ENCODE measurements around the gene FSHR.

GRCh38 chr2:49186050-49186648 lies 31.8 kb upstream of the FSHR start:
- TF ChIP-seq, protein P1, sequence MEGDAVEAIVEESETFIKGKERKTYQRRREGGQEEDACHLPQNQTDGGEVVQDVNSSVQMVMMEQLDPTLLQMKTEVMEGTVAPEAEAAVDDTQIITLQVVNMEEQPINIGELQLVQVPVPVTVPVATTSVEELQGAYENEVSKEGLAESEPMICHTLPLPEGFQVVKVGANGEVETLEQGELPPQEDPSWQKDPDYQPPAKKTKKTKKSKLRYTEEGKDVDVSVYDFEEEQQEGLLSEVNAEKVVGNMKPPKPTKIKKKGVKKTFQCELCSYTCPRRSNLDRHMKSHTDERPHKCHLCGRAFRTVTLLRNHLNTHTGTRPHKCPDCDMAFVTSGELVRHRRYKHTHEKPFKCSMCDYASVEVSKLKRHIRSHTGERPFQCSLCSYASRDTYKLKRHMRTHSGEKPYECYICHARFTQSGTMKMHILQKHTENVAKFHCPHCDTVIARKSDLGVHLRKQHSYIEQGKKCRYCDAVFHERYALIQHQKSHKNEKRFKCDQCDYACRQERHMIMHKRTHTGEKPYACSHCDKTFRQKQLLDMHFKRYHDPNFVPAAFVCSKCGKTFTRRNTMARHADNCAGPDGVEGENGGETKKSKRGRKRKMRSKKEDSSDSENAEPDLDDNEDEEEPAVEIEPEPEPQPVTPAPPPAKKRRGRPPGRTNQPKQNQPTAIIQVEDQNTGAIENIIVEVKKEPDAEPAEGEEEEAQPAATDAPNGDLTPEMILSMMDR (IDR thresholded peaks at IDR 0.05), result no peak
- TF ChIP-seq POLR2A (IDR thresholded peaks at IDR 0.05), result no peak
